Nephron progenitor cell (in vitro differentiated cells): ENCODE data around the gene ECHDC1.
"Not testable (repeated sequence)": the region's sequence is repeated elsewhere in the genome, so short reads cannot be mapped to it uniquely, and the experiment has no call there.

Source experiments
- DNase-seq: peaks from one replicate; pipeline ENCODE4 v3.0.0; 2021
- H3K27ac Mint-ChIP-seq: 2 replicates; pipeline ENCODE4 v1.8.0; 2021; ENCODE audit warnings: mild to moderate bottlenecking, moderate library complexity, mixed read lengths
- H3K27me3 Mint-ChIP-seq: 2 replicates; pipeline ENCODE4 v1.8.0; 2021; ENCODE audit warnings: mild to moderate bottlenecking, low read depth, mixed read lengths; ENCODE audit not compliant: poor library complexity
- H3K36me3 Mint-ChIP-seq: 2 replicates; pipeline ENCODE4 v1.8.0; 2021; ENCODE audit warnings: low read depth, mixed read lengths
- H3K4me1 Mint-ChIP-seq: 2 replicates; pipeline ENCODE4 v1.8.0; 2021; ENCODE audit warnings: mixed read lengths
- H3K4me3 Mint-ChIP-seq: 2 replicates; pipeline ENCODE4 v1.8.0; 2021; ENCODE audit warnings: mild to moderate bottlenecking, moderate library complexity, mixed read lengths
- H3K9me3 Mint-ChIP-seq: 2 replicates; pipeline ENCODE4 v1.8.0; 2021; ENCODE audit warnings: mild to moderate bottlenecking, moderate library complexity, mixed read lengths
- TF ChIP-seq, protein P1 (sequence below): fragments of 200-600 bp; sonication (generic); IDR thresholded peaks from 2 replicates; pipeline ENCODE4 v1.5.0; 2021; ENCODE audit warnings: antibody characterized with exemption

The ECHDC1 gene

DNA sequence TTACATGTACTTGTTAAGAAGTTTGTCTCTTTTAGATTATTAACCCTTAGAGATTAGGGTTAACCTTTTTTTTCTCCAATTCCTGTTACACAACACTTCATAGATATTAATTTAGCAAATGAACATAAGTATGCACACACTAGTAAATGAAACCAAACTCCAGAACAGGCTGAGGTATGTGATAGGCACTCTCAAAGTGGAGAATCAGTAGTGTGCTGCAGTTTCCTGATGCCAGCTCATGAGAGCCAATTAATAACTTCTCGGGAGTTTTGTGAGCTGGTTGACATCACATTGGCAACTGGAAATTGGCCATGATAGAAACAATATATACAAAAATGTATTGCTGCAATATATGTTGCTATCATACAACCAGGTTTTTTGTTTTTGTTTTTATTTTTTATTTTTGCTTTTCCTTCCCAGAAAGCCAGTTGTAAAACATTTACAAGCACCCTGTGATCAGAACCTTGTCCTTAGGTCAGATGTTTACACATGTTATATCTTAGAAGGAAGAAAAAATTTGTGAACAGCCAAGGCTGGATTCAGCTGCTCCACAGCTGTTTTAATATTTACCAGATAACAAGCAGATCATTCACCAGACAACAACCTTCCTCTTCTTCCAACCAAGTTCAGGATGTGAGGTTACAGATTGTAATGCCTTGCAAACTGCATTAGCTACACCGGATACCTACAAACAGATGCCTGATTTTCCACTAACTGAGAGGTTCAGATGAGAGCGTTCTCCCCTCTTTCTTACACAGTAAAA lies 42.4 kb upstream of the ECHDC1 start:
- no peak overlapping the region for H3K27ac Mint-ChIP-seq

DNA sequence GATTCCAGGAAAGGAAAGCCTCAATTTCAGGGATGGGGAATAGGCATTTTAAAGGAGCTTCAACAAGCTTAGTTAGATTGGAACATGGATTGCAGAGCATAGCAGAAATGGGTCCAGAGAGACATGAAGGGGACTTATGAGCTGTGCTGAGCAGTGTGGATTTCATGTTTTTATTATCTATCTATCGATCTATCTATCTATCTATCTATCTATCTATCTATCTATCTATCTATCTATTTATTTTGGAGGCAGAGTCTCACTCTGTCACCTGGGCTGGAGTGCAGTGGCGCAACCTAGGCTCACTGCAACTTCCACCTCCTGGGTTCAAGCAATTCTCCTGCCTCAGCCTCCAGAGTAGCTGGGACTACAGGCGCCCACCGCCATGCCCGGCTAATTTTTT lies 41.4 kb upstream of the ECHDC1 start:
- peaks cover 13% of the 10 kb centered on the region for H3K4me1 Mint-ChIP-seq
- H3K36me3 Mint-ChIP-seq: peaks cover 22% of the 10 kb centered on the region
- H3K9me3 Mint-ChIP-seq, H3K27ac Mint-ChIP-seq, DNase-seq, H3K27me3 Mint-ChIP-seq, H3K4me3 Mint-ChIP-seq: not testable (repeated sequence)

More for the DNA sequence above, 42.4 kb upstream of the ECHDC1 start:
- Mint-ChIP-seq H3K36me3 (peaks cover 16% of the 10 kb centered on the region), H3K4me3 (no peak overlapping the region), H3K4me1 (peaks cover 15% of the 10 kb centered on the region), H3K27me3 (peaks cover 4% of the 10 kb centered on the region), H3K9me3 (no peaks in the 10 kb centered on the region)
- TF ChIP-seq, protein P1, sequence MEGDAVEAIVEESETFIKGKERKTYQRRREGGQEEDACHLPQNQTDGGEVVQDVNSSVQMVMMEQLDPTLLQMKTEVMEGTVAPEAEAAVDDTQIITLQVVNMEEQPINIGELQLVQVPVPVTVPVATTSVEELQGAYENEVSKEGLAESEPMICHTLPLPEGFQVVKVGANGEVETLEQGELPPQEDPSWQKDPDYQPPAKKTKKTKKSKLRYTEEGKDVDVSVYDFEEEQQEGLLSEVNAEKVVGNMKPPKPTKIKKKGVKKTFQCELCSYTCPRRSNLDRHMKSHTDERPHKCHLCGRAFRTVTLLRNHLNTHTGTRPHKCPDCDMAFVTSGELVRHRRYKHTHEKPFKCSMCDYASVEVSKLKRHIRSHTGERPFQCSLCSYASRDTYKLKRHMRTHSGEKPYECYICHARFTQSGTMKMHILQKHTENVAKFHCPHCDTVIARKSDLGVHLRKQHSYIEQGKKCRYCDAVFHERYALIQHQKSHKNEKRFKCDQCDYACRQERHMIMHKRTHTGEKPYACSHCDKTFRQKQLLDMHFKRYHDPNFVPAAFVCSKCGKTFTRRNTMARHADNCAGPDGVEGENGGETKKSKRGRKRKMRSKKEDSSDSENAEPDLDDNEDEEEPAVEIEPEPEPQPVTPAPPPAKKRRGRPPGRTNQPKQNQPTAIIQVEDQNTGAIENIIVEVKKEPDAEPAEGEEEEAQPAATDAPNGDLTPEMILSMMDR: no peak
- DNase-seq: no peak

DNA sequence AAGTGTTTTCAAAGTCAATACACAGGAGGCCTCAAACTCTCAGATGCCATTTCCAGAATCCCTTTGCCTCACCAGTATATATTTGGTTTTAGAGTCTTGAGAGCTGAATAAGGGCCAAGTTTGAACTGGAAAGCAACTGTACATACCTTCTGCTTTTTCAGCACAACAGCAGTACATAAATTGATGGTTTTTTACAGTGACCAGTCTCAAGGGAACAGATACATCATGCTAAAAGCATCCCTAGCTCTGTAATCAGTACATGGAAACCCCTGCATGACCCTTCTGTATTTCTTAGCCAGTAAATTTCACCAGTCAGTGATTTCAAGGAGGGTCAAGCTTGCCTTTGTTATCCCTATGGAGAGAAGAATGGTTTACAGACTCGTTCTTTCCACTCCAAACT lies 40.6 kb upstream of the ECHDC1 start:
- H3K27me3 Mint-ChIP-seq: peaks cover 4% of the 10 kb centered on the region
- H3K9me3 Mint-ChIP-seq: peaks cover 8% of the 10 kb centered on the region
- H3K4me3 Mint-ChIP-seq: no peak overlapping the region
- H3K27ac Mint-ChIP-seq: peak overlapping the region; percentile 96
- peaks cover 31% of the 10 kb centered on the region for H3K36me3 Mint-ChIP-seq
- DNase-seq: no peak
- H3K4me1 Mint-ChIP-seq: peaks cover 13% of the 10 kb centered on the region
- TF ChIP-seq, protein P1: no peak

DNA sequence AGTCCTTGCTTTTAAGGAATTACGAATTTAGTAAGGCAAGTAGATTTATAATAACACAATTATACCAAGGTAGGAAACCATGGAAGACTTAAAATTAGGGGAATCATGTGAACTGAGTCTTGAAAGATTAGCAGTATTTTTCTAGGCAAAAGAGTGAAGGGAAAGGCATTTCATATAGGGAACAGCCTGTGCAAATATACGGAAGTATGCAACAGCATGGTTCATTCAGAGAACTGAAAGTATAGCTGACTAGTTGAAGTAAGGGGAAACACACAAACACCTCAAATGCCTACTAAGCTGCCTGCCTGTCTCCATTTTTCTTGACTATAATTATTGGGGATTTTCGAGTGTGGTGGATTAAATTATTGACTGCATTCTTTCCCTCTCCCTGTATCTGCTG lies 39.0 kb upstream of the ECHDC1 start:
- Mint-ChIP-seq H3K4me1 (peaks cover 13% of the 10 kb centered on the region), H3K4me3 (no peak overlapping the region), H3K36me3 (peaks cover 39% of the 10 kb centered on the region), H3K9me3 (peaks cover 15% of the 10 kb centered on the region), H3K27me3 (peaks cover 4% of the 10 kb centered on the region), H3K27ac (no peak overlapping the region)
- TF ChIP-seq, protein P1: no peak
- no peak for DNase-seq

DNA sequence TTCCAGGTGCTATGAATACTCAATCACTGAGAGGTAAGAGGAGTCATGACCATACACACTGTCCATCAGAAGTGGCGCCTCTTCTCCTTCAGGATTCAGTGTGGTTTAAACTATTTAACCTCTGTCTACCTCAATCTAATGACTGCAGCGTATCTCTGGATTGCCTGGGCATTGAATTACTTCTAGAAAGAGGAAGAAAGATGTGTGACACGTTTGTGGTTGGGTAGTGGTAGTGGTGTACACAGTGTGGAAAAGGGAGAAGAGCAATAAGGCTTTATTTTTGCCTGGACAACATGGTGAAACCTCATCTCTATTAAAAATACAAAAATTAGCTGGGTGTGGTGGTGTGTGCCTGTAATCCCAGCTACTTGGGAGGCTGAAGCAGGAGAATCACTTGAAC lies 38.0 kb upstream of the ECHDC1 start:
- no peak for DNase-seq
- Mint-ChIP-seq H3K27ac (no peak overlapping the region), H3K36me3 (peaks cover 50% of the 10 kb centered on the region), H3K4me3 (no peak overlapping the region), H3K9me3 (peaks cover 26% of the 10 kb centered on the region), H3K4me1 (peaks cover 13% of the 10 kb centered on the region), H3K27me3 (peaks cover 4% of the 10 kb centered on the region)
- TF ChIP-seq, protein P1: no peak

DNA sequence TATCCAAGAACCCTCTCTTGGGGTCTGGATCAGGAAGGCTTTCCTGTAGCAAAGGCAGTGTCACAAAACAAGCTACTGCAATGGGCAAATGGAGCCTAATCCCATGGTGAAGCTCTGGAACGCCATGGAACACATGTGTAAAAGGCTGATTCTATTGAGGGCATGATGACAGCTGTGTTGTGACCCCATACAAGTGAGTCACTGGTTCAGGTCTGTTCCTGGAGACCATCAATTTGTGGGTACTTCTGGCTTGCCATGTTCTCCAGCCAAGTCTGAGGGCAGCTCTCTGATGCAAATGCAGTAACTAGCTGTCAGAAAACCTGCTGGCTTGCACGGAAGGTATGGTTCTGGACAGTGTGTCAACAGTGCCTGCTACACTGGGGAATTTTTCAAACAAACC lies 33.3 kb upstream of the ECHDC1 start:
- H3K4me1 Mint-ChIP-seq: no peaks in the 10 kb centered on the region
- H3K27ac Mint-ChIP-seq: no peak overlapping the region
- H3K9me3 Mint-ChIP-seq: peaks cover 48% of the 10 kb centered on the region
- TF ChIP-seq, protein P1: no peak
- no peak overlapping the region for H3K4me3 Mint-ChIP-seq
- peaks cover 71% of the 10 kb centered on the region for H3K36me3 Mint-ChIP-seq
- no peaks in the 10 kb centered on the region for H3K27me3 Mint-ChIP-seq
- DNase-seq: no peak
